ENCODE results near the gene TRIM54.

The TRIM54 gene

DNA sequence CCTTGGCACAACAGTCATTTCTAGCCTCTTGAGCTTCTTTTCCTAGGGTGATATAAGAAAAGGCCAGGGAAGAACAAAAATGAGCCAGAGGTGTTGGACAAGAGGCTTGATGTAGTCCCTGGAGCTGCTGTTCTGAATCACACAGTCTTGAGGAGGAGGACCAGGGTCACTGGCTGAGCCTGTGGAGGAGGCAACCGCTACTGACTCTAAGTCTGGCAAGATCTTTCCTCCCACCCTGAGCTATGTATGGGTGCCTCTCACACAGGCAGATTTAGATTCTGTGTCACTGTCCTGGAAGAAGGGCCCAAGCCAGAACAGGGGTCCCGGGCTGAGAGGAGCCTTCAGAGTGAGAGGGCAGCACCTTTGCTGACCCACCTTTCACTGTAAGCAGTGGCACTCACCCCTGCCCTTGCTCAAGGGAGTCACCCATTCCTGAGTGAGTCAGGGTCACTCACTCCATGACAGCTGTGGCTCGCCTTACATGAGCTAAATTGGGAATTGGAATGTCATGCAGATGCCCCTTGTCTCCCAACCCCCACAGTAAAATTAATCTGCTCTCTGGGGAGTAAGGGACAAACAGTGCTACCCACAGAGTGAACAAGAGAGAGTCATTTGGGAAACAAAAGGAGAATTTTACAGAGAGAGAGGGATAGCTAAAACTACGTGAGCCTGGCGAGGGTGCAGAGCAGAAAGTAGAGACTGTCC lies at the start of gene TRIM54:
Gene TRIM54, plus strand, starts transcription at position 575 of the 705 bp plus-strand sequence. CDS start 303 bp downstream, outside the sequence.
- DNase-seq (ENCODE audit: extremely low read depth, low read depth) = no peak
- no peak for TF ChIP-seq CTCF (IDR thresholded peaks at IDR 0.05; ENCODE audit: low read depth, low read length, missing control alignments)
- H3K4me3 ChIP-seq (replicated peaks; ENCODE audit: low read depth, low read length) = no peak within 1 kb of the TSS

DNA sequence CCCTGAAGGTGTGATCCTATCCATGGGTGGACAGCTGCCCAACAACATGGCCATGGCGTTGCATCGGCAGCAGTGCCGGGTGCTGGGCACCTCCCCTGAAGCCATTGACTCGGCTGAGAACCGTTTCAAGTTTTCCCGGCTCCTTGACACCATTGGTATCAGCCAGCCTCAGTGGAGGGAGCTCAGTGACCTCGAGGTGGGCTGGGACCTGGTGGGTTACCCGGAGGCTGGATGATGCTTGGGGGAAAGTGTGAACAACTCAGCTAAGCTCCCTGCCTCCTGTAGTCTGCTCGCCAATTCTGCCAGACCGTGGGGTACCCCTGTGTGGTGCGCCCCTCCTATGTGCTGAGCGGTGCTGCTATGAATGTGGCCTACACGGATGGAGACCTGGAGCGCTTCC lies 48.9 kb upstream of the TRIM54 start:
- TF ChIP-seq CTCF (IDR thresholded peaks at IDR 0.05; ENCODE audit: low read depth, low read length, missing control alignments) = no peak
- no peak for DNase-seq (ENCODE audit: extremely low read depth, low read depth)
- H3K4me3 ChIP-seq (replicated peaks; ENCODE audit: low read depth, low read length) = no peak overlapping the region

- TF ChIP-seq CTCF (IDR thresholded peaks at IDR 0.05; ENCODE audit: low read depth, low read length, missing control alignments) = no peak
- H3K4me3 ChIP-seq (replicated peaks; ENCODE audit: low read depth, low read length) = no peak overlapping the region
- no peak for DNase-seq (ENCODE audit: extremely low read depth, low read depth)
Measured at GRCh38 chr2:27236136-27236535, 46.1 kb upstream of the TRIM54 start.

DNA sequence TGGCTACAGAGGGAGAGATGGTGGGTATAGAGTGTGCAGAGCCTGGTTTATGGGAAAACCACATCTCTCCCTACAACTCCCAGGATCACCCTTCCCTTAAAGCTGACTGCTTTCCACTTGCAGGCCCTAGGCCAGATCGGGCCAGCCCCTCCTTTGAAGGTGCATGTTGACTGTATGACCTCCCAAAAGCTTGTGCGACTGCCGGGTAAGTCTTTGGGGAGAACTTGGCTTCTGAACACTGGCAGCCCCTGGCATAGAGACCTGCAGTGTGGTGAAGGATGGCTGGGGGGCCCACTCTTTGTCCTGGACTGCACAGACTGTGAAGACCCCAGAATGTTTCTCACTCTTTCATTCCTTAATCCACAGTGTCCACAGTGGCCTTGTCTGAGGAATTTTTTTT lies 45.6 kb upstream of the TRIM54 start:
- no peak overlapping the region for H3K4me3 ChIP-seq (replicated peaks; ENCODE audit: low read depth, low read length)
- DNase-seq (ENCODE audit: extremely low read depth, low read depth) = no peak
- no peak for TF ChIP-seq CTCF (IDR thresholded peaks at IDR 0.05; ENCODE audit: low read depth, low read length, missing control alignments)

- H3K4me3 ChIP-seq (replicated peaks; ENCODE audit: low read depth, low read length) = no peak overlapping the region
- DNase-seq (ENCODE audit: extremely low read depth, low read depth) = no peak
- TF ChIP-seq CTCF (IDR thresholded peaks at IDR 0.05; ENCODE audit: low read depth, low read length, missing control alignments) = no peak
Measured at GRCh38 chr2:27237341-27237945, 44.8 kb upstream of the TRIM54 start.

DNA sequence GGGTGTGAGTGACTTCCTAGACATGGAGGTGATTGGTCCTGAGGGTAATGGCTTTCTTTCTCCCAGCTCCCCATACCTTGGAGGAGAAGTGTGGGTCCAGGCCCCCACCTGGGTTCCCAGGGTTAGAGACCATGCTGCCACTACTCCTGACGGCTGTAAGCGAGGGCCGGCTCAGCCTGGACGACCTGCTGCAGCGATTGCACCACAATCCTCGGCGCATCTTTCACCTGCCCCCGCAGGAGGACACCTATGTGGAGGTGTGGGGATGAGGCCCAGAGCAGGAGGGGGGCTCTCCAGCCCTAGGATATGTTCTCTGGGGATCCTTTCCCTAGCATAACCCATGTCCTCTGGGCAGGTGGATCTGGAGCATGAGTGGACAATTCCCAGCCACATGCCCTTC lies 43.3 kb upstream of the TRIM54 start:
- TF ChIP-seq CTCF (IDR thresholded peaks at IDR 0.05; ENCODE audit: low read depth, low read length, missing control alignments) = no peak
- no peak overlapping the region for H3K4me3 ChIP-seq (replicated peaks; ENCODE audit: low read depth, low read length)
- no peak for DNase-seq (ENCODE audit: extremely low read depth, low read depth)
